HEK293 (cell line): ENCODE data around the gene ZNF865.

Experiments used
- CTCF ChIA-PET: fragments of 350-600 bp; formaldehyde crosslinking; extraction: SDS; loops from one replicate; lab custom pipeline; 2021; ENCODE audit warnings: antibody characterized with exemption; lab: Yijun Ruan, JAX
- POLR2A ChIA-PET: fragments of 300-600 bp; formaldehyde crosslinking; extraction: SDS; loops from one replicate; lab custom pipeline; 2020; ENCODE audit warnings: antibody characterized with exemption, inconsistent platforms; lab: Yijun Ruan, JAX
- H3K27ac ChIP-seq: fragments of 200-500 bp; sonication (Bioruptor generic); 2 replicates; pipeline ENCODE4 v1.5.1; 2014; ENCODE audit warnings: low read depth, low read length, control low read depth, inconsistent platforms; ENCODE audit errors: extremely low read depth
- H3K36me3 ChIP-seq, 2 experiments: fragments of 200-500 bp in 1 of 2; sonication (Bioruptor generic) in 1 of 2; 1 replicate in 1 of 2; 2 replicates in 1 of 2; pipeline ENCODE4 v1.5.1; 2014 to 2017; ENCODE audit warnings: inconsistent platforms in 2 of 2, low read length in 2 of 2; ENCODE audit not compliant: control insufficient read depth in 2 of 2, insufficient read depth in 1 of 2
- H3K4me1 ChIP-seq: fragments of 200-500 bp; sonication (Bioruptor generic); 2 replicates; pipeline ENCODE4 v1.5.1; 2014; ENCODE audit warnings: mild to moderate bottlenecking, low read length, inconsistent platforms; ENCODE audit not compliant: control insufficient read depth, insufficient read depth
- H3K4me3 ChIP-seq: 2 replicates; pipeline ENCODE4 v1.5.1; 2011; ENCODE audit warnings: low read depth, mild to moderate bottlenecking, control low read depth, low read length, moderate library complexity
- H3K9me3 ChIP-seq: fragments of 200-500 bp; sonication (Bioruptor generic); 2 replicates; pipeline ENCODE4 v1.5.1; 2014; ENCODE audit warnings: low read depth, low read length, inconsistent platforms; ENCODE audit not compliant: control insufficient read depth, insufficient read depth
- BCL11B ChIP-seq: fragments of 450-650 bp; formaldehyde crosslinking; IDR thresholded peaks from 2 replicates; pipeline ENCODE4 v1.5.1; 2016; ENCODE audit warnings: low read depth, missing biosample characterization, missing genetic modification characterization
- GLIS1 ChIP-seq: fragments of 450-650 bp; formaldehyde crosslinking; IDR thresholded peaks from 2 replicates; pipeline ENCODE4 v1.5.1; 2016; ENCODE audit warnings: missing biosample characterization, missing genetic modification characterization
- GLIS2 ChIP-seq: fragments of 450-650 bp; formaldehyde crosslinking; IDR thresholded peaks from 2 replicates; pipeline ENCODE4 v1.5.1; 2016; ENCODE audit warnings: missing biosample characterization, missing genetic modification characterization
- PRDM1 ChIP-seq: fragments of 450-650 bp; formaldehyde crosslinking; IDR thresholded peaks from 2 replicates; pipeline ENCODE4; 2016; ENCODE audit warnings: missing biosample characterization, missing genetic modification characterization
- SCRT2 ChIP-seq: fragments of 450-650 bp; formaldehyde crosslinking; IDR thresholded peaks from 2 replicates; pipeline ENCODE4 v1.5.1; 2016; ENCODE audit warnings: missing biosample characterization, missing genetic modification characterization
- SP2 ChIP-seq: fragments of 450-650 bp; formaldehyde crosslinking; IDR thresholded peaks from 2 replicates; pipeline ENCODE4 v1.5.1; 2016; ENCODE audit warnings: missing biosample characterization, missing genetic modification characterization
- YY1 ChIP-seq: fragments of 450-650 bp; formaldehyde crosslinking; IDR thresholded peaks from 2 replicates; pipeline ENCODE4 v1.5.1; 2018; ENCODE audit warnings: missing biosample characterization, missing genetic modification characterization
- ZBTB1 ChIP-seq: fragments of 450-650 bp; formaldehyde crosslinking; IDR thresholded peaks from 2 replicates; pipeline ENCODE4 v1.5.1; 2016; ENCODE audit warnings: missing biosample characterization, missing genetic modification characterization
- ZBTB20 ChIP-seq: fragments of 450-650 bp; formaldehyde crosslinking; IDR thresholded peaks from 2 replicates; pipeline ENCODE4 v1.5.1; 2016; ENCODE audit warnings: missing biosample characterization, missing genetic modification characterization
- ZBTB48 ChIP-seq: fragments of 450-650 bp; formaldehyde crosslinking; IDR thresholded peaks from 2 replicates; pipeline ENCODE4 v1.5.1; 2016; ENCODE audit warnings: missing biosample characterization, missing genetic modification characterization
- ZFHX2 ChIP-seq: fragments of 450-650 bp; formaldehyde crosslinking; conservative IDR thresholded peaks from 2 replicates; pipeline ENCODE4 v1.5.1; 2016; ENCODE audit warnings: missing biosample characterization, missing genetic modification characterization
- ZNF202 ChIP-seq: fragments of 450-650 bp; formaldehyde crosslinking; IDR thresholded peaks from 2 replicates; pipeline ENCODE4 v1.5.1; 2016; ENCODE audit warnings: missing biosample characterization, missing genetic modification characterization, borderline replicate concordance
- ZNF292 ChIP-seq: fragments of 450-650 bp; formaldehyde crosslinking; IDR thresholded peaks from 2 replicates; pipeline ENCODE4 v1.5.1; 2016; ENCODE audit warnings: low read depth, missing biosample characterization, missing genetic modification characterization, borderline replicate concordance
- ZNF335 ChIP-seq: fragments of 450-650 bp; formaldehyde crosslinking; conservative IDR thresholded peaks from 2 replicates; pipeline ENCODE4 v1.5.1; 2016; ENCODE audit warnings: missing biosample characterization, missing genetic modification characterization
- ZNF404 ChIP-seq: fragments of 450-650 bp; formaldehyde crosslinking; IDR thresholded peaks from 2 replicates; pipeline ENCODE4 v1.5.1; 2017; ENCODE audit warnings: missing biosample characterization, missing genetic modification characterization
- ZNF677 ChIP-seq: fragments of 450-650 bp; IDR thresholded peaks from 2 replicates; pipeline ENCODE4 v1.5.0; 2018; ENCODE audit warnings: missing biosample characterization, mild to moderate bottlenecking, missing genetic modification characterization, moderate library complexity
- TF ChIP-seq, protein P1 (sequence below): fragments of 450-650 bp; formaldehyde crosslinking; conservative IDR thresholded peaks from 2 replicates; pipeline ENCODE4 v1.5.1; 2016; ENCODE audit warnings: low read depth, missing biosample characterization, missing genetic modification characterization
- TF ChIP-seq, protein P2 (sequence below): fragments of 450-650 bp; formaldehyde crosslinking; IDR thresholded peaks from 2 replicates; pipeline ENCODE4 v1.5.1; 2016; ENCODE audit warnings: missing biosample characterization, missing genetic modification characterization, borderline replicate concordance
- TF ChIP-seq, protein P3 (sequence below): fragments of 450-650 bp; formaldehyde crosslinking; IDR thresholded peaks from 2 replicates; pipeline ENCODE4 v1.5.1; 2016; ENCODE audit warnings: missing biosample characterization, missing genetic modification characterization
- TF ChIP-seq, protein P4 (sequence below): sonication (generic); formaldehyde crosslinking; IDR thresholded peaks from 2 replicates; pipeline ENCODE4 v1.8.1; 2022; ENCODE audit warnings: mild to moderate bottlenecking, moderate library complexity, missing genetic modification reagents
- TF ChIP-seq, protein P5 (sequence below): fragments of 450-650 bp; formaldehyde crosslinking; IDR thresholded peaks from 2 replicates; pipeline ENCODE4 v1.5.1; 2016; ENCODE audit warnings: missing biosample characterization, missing genetic modification characterization

The ZNF865 gene

DNA sequence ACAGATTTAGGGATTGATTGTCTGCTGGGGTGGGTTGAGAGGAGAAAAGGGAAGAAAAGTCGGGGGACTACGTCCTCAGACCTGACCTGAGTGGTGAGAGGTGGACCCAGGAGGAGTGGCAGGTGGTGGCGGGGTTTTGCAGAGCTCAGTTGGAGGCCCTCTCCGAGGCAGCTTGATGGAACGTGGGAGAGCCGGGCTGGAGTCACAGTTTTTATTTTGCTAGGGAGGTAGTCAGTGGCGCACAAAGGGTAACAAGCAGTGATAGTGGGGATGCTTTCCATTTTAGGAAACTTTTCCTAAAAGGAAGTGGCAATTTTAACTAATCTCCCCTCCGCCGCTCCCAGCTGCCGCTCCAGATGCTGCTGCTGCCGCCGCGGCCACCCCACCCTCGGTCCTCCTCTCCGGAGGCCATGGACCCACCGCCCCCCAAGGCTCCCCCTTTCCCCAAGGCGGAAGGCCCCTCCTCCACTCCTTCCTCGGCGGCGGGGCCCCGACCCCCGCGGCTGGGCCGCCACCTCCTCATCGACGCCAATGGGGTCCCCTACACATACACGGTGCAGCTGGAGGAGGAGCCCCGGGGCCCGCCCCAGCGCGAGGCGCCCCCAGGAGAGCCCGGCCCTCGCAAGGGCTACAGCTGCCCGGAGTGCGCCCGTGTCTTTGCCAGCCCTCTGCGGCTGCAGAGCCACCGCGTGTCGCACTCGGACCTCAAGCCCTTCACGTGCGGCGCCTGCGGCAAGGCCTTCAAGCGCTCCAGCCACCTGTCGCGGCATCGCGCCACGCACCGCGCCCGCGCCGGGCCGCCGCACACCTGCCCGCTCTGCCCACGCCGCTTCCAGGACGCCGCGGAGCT lies 36.9 kb downstream of the ZNF865 start:
- peak overlapping the region; percentile 83 for H3K27ac ChIP-seq
- POLR2A ChIA-PET: interaction anchor here (0.6 to 2.2 kb wide), 7 partner anchors 8 to 43 kb away, joined by 3 to 36 read pairs (median 5); partner anchors contain the start of genes FIZ1, U2AF2 and ZNF784
- CTCF ChIA-PET: interaction anchor here (0.7 to 1.9 kb wide), 5 partner anchors 8 to 51 kb away, joined by 3 to 8 read pairs (median 4); no protein-coding TSS in a partner anchor
- H3K4me3 ChIP-seq: peak overlapping the region; percentile 61
- H3K9me3 ChIP-seq: no peaks in the 10 kb centered on the region
- H3K4me1 ChIP-seq: peaks cover 25% of the 10 kb centered on the region
- H3K36me3 ChIP-seq: peaks cover 17 to 29% of the 10 kb centered on the region in 2 experiments; a peak in 2 of 3 replicates
- peak; percentile 73 for TF ChIP-seq GLIS2 (tag by site-specific recombination)
- TF ChIP-seq, protein P1, sequence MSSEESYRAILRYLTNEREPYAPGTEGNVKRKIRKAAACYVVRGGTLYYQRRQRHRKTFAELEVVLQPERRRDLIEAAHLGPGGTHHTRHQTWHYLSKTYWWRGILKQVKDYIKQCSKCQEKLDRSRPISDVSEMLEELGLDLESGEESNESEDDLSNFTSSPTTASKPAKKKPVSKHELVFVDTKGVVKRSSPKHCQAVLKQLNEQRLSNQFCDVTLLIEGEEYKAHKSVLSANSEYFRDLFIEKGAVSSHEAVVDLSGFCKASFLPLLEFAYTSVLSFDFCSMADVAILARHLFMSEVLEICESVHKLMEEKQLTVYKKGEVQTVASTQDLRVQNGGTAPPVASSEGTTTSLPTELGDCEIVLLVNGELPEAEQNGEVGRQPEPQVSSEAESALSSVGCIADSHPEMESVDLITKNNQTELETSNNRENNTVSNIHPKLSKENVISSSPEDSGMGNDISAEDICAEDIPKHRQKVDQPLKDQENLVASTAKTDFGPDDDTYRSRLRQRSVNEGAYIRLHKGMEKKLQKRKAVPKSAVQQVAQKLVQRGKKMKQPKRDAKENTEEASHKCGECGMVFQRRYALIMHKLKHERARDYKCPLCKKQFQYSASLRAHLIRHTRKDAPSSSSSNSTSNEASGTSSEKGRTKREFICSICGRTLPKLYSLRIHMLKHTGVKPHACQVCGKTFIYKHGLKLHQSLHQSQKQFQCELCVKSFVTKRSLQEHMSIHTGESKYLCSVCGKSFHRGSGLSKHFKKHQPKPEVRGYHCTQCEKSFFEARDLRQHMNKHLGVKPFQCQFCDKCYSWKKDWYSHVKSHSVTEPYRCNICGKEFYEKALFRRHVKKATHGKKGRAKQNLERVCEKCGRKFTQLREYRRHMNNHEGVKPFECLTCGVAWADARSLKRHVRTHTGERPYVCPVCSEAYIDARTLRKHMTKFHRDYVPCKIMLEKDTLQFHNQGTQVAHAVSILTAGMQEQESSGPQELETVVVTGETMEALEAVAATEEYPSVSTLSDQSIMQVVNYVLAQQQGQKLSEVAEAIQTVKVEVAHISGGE (tag by site-specific recombination): 0 out of 2 replicates have a peak, but pooled peaks have one; percentile 12
- peak; percentile 16; the same call in 1 of the 2 replicates for TF ChIP-seq ZBTB20 (tag by site-specific recombination)
- TF ChIP-seq ZNF202 (tag by site-specific recombination): no peak
- peak; percentile 77 for TF ChIP-seq ZNF335 (tag by site-specific recombination)
- TF ChIP-seq ZNF677 (tag by site-specific recombination): 0 out of 2 replicates have a peak, but pooled peaks have one; percentile 36
- peak; percentile 18 for TF ChIP-seq SP2 (tag by site-specific recombination)
- TF ChIP-seq SCRT2: peak; percentile 26; the same call in 1 of the 2 replicates
- peak; percentile 87 for TF ChIP-seq GLIS1 (tag by site-specific recombination)
- TF ChIP-seq ZBTB1 (tag by site-specific recombination): no peak
- TF ChIP-seq, protein P2, sequence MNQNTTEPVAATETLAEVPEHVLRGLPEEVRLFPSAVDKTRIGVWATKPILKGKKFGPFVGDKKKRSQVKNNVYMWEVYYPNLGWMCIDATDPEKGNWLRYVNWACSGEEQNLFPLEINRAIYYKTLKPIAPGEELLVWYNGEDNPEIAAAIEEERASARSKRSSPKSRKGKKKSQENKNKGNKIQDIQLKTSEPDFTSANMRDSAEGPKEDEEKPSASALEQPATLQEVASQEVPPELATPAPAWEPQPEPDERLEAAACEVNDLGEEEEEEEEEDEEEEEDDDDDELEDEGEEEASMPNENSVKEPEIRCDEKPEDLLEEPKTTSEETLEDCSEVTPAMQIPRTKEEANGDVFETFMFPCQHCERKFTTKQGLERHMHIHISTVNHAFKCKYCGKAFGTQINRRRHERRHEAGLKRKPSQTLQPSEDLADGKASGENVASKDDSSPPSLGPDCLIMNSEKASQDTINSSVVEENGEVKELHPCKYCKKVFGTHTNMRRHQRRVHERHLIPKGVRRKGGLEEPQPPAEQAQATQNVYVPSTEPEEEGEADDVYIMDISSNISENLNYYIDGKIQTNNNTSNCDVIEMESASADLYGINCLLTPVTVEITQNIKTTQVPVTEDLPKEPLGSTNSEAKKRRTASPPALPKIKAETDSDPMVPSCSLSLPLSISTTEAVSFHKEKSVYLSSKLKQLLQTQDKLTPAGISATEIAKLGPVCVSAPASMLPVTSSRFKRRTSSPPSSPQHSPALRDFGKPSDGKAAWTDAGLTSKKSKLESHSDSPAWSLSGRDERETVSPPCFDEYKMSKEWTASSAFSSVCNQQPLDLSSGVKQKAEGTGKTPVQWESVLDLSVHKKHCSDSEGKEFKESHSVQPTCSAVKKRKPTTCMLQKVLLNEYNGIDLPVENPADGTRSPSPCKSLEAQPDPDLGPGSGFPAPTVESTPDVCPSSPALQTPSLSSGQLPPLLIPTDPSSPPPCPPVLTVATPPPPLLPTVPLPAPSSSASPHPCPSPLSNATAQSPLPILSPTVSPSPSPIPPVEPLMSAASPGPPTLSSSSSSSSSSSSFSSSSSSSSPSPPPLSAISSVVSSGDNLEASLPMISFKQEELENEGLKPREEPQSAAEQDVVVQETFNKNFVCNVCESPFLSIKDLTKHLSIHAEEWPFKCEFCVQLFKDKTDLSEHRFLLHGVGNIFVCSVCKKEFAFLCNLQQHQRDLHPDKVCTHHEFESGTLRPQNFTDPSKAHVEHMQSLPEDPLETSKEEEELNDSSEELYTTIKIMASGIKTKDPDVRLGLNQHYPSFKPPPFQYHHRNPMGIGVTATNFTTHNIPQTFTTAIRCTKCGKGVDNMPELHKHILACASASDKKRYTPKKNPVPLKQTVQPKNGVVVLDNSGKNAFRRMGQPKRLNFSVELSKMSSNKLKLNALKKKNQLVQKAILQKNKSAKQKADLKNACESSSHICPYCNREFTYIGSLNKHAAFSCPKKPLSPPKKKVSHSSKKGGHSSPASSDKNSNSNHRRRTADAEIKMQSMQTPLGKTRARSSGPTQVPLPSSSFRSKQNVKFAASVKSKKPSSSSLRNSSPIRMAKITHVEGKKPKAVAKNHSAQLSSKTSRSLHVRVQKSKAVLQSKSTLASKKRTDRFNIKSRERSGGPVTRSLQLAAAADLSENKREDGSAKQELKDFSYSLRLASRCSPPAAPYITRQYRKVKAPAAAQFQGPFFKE (tag by site-specific recombination): no peak
- TF ChIP-seq YY1 (tag by site-specific recombination): no peak
- TF ChIP-seq ZBTB48 (tag by site-specific recombination): no peak
- TF ChIP-seq, protein P3, sequence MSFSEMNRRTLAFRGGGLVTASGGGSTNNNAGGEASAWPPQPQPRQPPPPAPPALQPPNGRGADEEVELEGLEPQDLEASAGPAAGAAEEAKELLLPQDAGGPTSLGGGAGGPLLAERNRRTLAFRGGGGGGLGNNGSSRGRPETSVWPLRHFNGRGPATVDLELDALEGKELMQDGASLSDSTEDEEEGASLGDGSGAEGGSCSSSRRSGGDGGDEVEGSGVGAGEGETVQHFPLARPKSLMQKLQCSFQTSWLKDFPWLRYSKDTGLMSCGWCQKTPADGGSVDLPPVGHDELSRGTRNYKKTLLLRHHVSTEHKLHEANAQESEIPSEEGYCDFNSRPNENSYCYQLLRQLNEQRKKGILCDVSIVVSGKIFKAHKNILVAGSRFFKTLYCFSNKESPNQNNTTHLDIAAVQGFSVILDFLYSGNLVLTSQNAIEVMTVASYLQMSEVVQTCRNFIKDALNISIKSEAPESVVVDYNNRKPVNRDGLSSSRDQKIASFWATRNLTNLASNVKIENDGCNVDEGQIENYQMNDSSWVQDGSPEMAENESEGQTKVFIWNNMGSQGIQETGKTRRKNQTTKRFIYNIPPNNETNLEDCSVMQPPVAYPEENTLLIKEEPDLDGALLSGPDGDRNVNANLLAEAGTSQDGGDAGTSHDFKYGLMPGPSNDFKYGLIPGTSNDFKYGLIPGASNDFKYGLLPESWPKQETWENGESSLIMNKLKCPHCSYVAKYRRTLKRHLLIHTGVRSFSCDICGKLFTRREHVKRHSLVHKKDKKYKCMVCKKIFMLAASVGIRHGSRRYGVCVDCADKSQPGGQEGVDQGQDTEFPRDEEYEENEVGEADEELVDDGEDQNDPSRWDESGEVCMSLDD: peak; percentile 38; the same call in 1 of the 2 replicates
- TF ChIP-seq ZNF404: no peak
- TF ChIP-seq, protein P4, sequence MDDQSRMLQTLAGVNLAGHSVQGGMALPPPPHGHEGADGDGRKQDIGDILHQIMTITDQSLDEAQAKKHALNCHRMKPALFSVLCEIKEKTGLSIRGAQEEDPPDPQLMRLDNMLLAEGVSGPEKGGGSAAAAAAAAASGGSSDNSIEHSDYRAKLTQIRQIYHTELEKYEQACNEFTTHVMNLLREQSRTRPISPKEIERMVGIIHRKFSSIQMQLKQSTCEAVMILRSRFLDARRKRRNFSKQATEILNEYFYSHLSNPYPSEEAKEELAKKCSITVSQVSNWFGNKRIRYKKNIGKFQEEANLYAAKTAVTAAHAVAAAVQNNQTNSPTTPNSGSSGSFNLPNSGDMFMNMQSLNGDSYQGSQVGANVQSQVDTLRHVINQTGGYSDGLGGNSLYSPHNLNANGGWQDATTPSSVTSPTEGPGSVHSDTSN (CRISPR knock-in tag): 0 out of 2 replicates have a peak, but pooled peaks have one; percentile 61
- TF ChIP-seq ZNF292 (tag by site-specific recombination): no peak
- TF ChIP-seq, protein P5, sequence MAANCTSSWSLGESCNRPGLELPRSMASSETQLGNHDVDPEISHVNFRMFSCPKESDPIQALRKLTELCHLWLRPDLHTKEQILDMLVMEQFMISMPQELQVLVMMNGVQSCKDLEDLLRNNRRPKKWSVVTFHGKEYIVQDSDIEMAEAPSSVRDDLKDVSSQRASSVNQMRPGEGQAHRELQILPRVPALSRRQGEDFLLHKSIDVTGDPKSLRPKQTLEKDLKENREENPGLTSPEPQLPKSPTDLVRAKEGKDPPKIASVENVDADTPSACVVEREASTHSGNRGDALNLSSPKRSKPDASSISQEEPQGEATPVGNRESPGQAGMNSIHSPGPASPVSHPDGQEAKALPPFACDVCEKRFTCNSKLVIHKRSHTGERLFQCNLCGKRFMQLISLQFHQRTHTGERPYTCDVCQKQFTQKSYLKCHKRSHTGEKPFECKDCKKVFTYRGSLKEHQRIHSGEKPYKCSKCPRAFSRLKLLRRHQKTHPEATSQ: no peak
- TF ChIP-seq BCL11B: no peak
- 0 out of 2 replicates have a peak, but pooled peaks have one; percentile 14 for TF ChIP-seq ZFHX2 (tag by site-specific recombination)
- TF ChIP-seq PRDM1: peak; percentile 93
